ENCODE measurements around the gene ATP1A1.

ATP1A1 gene

DNA sequence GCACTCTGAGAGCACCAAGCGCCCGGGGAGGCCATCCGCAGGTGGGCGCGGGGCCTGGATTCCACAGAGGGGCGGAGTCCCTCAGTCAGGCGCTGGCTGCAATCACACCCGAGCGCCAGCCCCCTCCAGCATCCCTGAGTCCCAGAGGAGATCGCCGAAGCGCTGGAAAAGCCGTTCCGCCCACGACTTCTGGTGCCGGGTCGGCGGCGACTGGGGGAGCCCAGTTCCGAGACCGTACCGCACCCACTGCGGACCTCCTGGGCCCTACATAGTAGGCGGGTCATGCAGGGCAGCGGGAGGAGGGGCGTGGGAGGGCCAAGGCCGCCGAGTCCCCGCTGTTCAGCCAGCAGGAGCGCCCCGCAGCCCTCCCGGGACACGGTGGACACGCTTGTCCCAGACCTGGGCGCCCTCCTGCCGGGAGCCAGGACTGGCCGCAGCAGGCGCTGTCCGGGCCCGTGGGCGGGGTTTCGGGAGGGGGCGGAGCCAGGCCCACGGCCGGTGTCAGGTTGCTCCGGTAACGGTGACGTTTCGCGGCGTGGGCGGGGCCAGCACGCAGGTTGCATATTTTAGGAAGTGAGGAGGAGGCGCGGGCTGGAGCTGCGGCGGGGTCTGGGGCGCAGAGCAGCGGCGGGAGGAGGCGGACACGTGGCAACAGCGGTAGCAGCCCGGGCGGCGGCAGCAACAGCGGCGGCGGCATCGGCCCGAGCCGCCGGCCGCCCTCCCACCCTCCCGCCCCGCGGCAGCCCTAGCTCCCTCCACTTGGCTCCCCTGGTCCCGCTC, at the start of gene ATP1A1:
Gene ATP1A1 (plus strand): TSS at position 594 of the 780 bp plus-strand sequence. CDS start 268 bp downstream, outside the sequence.
- DNase-seq (ENCODE audit: low read depth in 2 of 2) = peak; percentile 97

- no peak for DNase-seq (ENCODE audit: low read depth in 2 of 2)
Observed at GRCh38 chr1:116323491-116323890, 49.6 kb upstream of the ATP1A1 start.

- no peak for DNase-seq (ENCODE audit: low read depth in 2 of 2)
Observed at GRCh38 chr1:116324411-116324810, 48.6 kb upstream of the ATP1A1 start.

DNA sequence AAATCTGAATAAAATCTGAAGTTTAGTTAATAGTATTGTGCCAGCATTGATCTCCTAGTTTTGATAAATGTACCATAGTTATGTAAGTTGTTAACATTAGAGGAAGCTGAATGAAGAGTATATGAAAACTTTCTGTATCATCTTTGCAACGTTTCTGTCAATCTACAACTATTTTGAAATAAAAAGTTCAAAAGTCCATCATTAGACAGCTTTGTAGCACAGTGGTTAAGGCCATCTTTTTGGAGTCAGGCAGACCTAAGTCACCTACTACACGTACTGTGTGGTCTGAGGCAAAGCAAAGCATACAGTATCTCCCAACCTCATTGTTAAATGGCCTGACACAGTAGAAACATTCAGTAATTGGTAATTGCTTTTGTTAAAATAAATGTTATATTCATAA, 47.9 kb upstream of the ATP1A1 start:
- no peak for DNase-seq (ENCODE audit: low read depth in 2 of 2)

GRCh38 chr1:116325922-116326321, 47.1 kb upstream of the ATP1A1 start:
- DNase-seq (ENCODE audit: low read depth in 2 of 2) = no peak

GRCh38 chr1:116326486-116326885, 46.6 kb upstream of the ATP1A1 start:
- no peak for DNase-seq (ENCODE audit: low read depth in 2 of 2)

DNA sequence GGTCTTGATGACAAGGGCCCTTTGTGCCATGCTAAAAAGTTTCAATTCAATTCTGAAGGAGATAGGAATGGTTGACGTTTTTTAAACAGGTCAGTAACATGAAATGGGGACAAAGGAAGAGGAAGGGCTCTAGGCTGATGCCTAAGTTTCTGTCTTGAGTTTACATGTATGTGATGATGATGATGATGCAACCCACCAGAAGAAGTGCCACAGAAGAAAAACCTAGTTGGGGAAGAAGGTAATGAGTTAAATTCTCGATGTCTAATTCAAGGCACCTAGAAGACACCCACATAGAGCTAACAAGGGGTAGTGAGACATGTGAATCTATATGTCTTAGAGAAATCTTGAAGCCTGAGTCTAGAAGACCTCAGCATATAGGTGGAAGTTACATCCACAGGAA, 44.4 kb upstream of the ATP1A1 start:
- no peak for DNase-seq (ENCODE audit: low read depth in 2 of 2)

- DNase-seq (ENCODE audit: low read depth in 2 of 2) = no peak
Observed at GRCh38 chr1:116329524-116330341, 43.3 kb upstream of the ATP1A1 start.

GRCh38 chr1:116330342-116330652, 42.7 kb upstream of the ATP1A1 start:
- no peak for DNase-seq (ENCODE audit: low read depth in 2 of 2)

DNA sequence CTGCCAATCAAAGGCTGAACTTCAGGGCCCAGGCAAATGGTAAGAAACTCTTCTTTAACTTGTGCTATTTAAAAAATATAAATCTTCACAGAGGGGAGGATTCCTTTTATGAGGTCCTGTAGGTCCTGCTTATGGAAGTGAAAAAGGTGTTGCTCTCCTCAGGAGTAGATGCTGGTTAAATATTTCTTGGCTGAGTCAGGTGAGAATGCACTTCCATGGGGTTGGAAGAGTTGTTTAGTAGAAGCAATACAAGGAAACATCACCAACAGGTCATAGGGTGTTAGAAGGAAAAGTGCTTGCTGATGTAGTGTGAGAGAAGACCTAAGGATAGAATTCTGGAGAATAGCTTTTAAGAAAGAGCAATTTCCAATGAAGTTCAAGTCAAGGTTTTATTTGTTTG, 42.2 kb upstream of the ATP1A1 start:
- DNase-seq (ENCODE audit: low read depth in 2 of 2) = no peak

- DNase-seq (ENCODE audit: low read depth in 2 of 2) = no peak
Observed at GRCh38 chr1:116331523-116331922, 41.5 kb upstream of the ATP1A1 start.

DNA sequence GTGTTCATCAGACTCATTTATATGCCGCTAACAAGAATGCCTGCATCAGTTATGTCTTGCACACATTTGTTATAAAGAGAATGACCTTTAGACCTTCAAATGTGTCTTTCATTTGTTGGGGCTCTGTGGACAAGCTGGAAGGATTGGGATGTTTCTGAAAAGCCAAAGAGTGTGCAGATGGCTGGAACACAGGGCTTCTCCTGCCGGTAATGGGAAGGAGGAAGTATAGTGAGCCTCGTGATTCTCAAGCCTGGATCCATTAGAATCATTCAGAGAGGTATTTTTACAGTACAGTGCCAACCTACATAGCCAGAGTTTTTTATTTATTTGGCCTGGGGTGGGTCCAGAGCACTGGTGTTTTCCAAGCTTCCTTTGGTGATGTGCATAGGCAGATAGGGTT, 40.6 kb upstream of the ATP1A1 start:
- no peak for DNase-seq (ENCODE audit: low read depth in 2 of 2)

DNA sequence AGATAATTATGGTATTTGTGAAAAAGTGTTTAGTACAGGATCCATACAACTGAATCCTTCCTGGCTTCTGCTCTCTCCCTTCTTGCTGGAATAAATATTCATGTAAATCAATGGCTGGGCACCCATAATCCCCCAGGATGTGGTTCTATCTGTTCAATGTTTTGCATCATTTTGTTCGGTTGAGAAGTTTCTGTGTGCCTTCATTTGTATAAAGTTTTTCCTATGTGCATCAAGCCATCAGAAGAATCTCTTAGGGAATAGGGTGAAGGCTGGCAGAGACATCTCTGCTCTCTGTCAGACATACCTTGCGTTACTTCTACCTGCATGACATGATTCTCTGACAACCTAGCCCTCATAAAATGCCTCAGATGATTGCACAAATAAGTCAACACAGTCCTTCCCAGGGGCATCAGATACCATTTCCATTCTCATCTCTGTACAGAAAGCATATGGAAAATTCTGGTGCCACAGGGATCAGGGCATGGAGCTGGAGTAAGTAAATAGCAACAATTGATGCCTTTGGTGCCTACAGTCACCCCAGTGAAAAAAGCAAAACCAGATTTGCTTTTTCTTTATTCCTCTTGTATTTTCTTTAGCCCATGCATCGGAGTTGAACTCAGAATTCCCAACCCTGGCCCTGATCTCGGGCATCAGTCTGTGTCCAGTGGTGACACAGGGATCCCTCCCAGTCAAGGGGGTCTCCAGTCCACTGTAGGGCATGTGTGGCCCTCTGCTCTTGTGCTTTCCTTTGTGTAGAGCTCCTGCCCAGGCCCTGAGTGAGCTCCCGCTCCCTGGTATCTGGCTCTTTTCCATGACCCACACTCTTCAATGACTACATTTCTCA, 39.7 kb upstream of the ATP1A1 start:
- no peak for DNase-seq (ENCODE audit: low read depth in 2 of 2)

- DNase-seq (ENCODE audit: low read depth in 2 of 2) = no peak
Observed at GRCh38 chr1:116334015-116334547, 39.0 kb upstream of the ATP1A1 start.

DNA sequence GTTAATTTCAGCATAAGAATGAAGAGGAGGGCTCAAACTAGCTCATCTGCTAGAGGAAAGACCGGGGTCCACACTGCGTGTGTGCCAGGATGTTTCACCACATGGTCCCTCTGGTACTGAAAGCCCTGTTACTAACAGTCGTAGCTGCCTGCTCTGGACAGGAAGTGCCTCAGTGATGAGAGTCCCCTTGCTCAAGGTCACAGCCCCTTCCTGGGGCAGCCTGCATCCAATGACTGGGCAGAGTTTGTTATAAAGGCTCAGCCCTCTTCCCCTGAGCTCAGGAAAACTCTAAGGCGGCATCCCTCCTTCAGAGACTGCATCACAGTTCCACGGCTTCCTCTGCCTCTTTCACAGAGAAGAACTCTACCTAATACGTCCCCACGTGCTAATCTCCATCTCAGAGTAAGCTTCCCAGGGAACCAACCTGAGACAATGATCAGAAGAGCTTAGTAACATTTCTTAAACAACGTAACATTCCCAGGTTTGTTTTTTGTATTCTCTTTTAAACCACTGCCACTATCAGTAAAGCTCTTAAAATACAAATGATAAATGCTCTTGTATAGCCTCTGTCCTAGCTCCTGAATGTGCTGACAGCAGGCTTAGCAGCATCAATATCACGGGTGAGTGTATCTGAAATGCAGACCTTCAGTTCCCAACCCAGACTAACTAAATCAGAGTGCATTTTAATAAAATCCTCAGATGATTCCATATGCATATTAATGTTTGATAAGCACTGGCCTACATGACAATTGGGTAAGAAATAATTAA, 38.0 kb upstream of the ATP1A1 start:
- DNase-seq (ENCODE audit: low read depth in 2 of 2) = no peak

- DNase-seq (ENCODE audit: low read depth in 2 of 2) = no peak
Observed at GRCh38 chr1:116335850-116336624, 37.0 kb upstream of the ATP1A1 start.

GRCh38 chr1:116337398-116337797, 35.6 kb upstream of the ATP1A1 start:
- no peak for DNase-seq (ENCODE audit: low read depth in 2 of 2)

DNA sequence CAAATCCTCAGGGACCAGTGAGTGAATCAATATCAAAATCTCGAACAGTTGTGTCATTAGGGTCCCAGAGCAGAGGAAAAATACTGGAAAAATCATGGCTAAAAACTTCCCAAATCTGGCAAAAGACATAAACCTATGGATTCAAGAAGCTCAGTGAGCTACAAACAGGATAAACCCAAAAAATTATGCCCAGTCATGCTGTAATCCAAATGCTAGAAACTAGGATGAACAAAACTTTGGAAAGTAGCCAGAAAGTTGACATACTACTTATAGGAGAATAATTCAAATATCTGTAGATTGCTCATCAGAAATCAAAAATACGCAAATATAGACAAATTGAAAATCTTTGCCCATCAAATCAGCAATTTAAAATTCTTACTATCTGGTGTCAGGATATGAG, 34.6 kb upstream of the ATP1A1 start:
- no peak for DNase-seq (ENCODE audit: low read depth in 2 of 2)

GRCh38 chr1:116340506-116341231, 32.4 kb upstream of the ATP1A1 start:
- DNase-seq (ENCODE audit: low read depth in 2 of 2) = no peak

DNA sequence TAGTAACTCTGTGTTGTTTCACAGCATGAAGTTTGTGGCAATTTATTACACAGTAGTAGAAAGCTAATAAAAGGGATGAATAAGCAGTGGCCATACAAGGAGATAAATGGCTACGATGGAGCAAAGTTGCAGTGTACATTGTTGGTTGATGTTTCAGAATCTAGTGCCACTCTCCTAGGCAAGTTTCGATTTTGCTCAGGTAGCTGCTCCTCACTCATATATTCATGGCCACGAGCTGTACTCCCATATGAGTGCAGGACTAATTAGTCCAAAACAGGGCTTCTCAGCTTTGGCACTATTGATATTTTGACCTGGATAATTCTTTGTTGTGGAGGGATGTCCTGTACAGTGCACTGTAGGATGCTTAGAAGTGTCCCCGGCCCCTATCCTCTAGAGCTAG, 30.0 kb upstream of the ATP1A1 start:
- DNase-seq (ENCODE audit: low read depth in 2 of 2) = no peak

Measured in activated CD8-positive, alpha-beta memory T cell treated with anti-CD3 and anti-CD28 coated beads for 4 hours (primary cell).